LNCAP (cell line): Measurements from ENCODE around the gene POMT1.

Source experiments
- CTCF ChIP-seq: fragments of 450-650 bp; IDR thresholded peaks from 2 replicates; pipeline ENCODE4 v1.5.1; 2017; ENCODE audit warnings: mild to moderate bottlenecking

Gene POMT1

GRCh38 chr9:131534721-131535237, 32.1 kb downstream of the POMT1 start:
- TF ChIP-seq CTCF, result no peak

- TF ChIP-seq CTCF, result no peak
These were observed 35.2 kb downstream of the POMT1 start for GRCh38 chr9:131537946-131538345.

GRCh38 chr9:131539223-131539923, 36.7 kb downstream of the POMT1 start:
- TF ChIP-seq CTCF, result no peak

GRCh38 chr9:131543141-131543540, 40.4 kb downstream of the POMT1 start:
- TF ChIP-seq CTCF, result no peak

GRCh38 chr9:131545003-131545785, 42.5 kb downstream of the POMT1 start, which contains the start of gene PRRT1B:
PRRT1B (plus strand) TSS chr9:131545523; CDS start chr9:131545616, 93 bp downstream.
- no peak; the same call in 1 of the 2 replicates for TF ChIP-seq CTCF

- TF ChIP-seq CTCF, result no peak
These were observed 43.1 kb downstream of the POMT1 start for GRCh38 chr9:131545786-131546335.

GRCh38 chr9:131546336-131547084, 43.8 kb downstream of the POMT1 start:
- no peak for TF ChIP-seq CTCF
